Measurements from ENCODE around the gene KCNJ10.
A peak's percentile ranks its signal among the peaks of the same experiment; 100 is the strongest.

KCNJ10 gene

DNA sequence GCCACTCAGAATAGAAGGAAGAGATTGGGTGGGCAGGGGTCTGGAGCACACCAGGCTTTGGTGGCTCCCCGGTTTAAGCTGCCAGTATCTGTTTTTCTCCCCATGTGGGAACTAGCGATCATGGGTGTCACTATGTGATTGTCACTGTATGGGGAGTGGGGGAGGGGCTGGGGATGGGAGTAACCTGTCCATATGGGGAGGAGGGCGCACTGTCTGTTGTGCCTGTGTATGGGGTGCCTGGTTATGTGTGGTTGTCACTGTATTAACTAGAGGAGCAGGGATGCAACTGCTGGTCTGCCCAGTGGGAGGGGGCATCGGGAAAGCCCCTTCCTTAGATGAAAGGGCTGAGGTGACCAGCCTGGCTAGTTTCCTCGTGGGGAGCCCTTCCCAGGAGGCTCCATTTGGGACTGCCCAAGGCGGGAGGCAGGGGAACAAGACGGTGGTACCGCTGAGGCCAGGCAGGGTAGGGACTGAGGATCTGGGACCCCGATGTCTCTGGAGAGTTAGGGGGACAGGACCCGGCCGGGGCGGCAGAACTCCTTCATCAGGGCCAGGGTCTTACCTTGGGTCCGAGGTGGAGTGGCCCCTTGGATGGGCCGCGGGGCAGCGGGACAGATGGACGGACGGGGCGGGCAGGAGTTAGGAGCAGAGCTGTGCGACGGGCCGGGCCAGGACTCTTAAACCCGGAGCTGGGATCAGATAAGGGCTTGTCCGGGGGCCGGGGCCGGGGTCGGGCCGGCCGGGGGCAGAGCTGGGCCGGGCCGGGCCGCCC lies at the start of gene KCNJ10:
KCNJ10 (minus strand) TSS at position 701 of the 772 bp plus-strand sequence. CDS start 27,628 bp downstream, outside the sequence.
- peak within 1 kb of the TSS; percentile 37; the same call in 1 of the 2 replicates for H3K27ac ChIP-seq
- TF ChIP-seq, protein P1, sequence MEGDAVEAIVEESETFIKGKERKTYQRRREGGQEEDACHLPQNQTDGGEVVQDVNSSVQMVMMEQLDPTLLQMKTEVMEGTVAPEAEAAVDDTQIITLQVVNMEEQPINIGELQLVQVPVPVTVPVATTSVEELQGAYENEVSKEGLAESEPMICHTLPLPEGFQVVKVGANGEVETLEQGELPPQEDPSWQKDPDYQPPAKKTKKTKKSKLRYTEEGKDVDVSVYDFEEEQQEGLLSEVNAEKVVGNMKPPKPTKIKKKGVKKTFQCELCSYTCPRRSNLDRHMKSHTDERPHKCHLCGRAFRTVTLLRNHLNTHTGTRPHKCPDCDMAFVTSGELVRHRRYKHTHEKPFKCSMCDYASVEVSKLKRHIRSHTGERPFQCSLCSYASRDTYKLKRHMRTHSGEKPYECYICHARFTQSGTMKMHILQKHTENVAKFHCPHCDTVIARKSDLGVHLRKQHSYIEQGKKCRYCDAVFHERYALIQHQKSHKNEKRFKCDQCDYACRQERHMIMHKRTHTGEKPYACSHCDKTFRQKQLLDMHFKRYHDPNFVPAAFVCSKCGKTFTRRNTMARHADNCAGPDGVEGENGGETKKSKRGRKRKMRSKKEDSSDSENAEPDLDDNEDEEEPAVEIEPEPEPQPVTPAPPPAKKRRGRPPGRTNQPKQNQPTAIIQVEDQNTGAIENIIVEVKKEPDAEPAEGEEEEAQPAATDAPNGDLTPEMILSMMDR (conservative IDR thresholded peaks at IDR 0.05) = no peak

DNA sequence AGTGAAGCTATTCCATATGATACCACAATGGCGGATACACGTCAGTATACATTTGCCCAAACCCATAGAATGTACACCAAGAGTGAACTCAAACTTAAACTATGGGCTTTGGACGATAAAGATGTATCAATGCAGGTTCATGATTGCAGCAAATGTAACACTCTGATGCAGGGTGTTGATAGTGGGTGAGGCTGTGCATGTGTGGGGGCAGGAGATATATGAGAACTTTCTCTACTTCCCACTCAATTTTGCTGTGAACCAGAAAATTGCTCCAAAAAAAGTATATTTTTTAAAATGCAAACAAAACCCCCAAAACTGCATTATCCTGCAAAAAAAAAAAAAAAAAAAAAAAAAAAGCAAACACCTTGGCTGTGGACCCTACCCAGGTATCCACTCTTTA lies 49.0 kb upstream of the KCNJ10 start:
- TF ChIP-seq, protein P1 (conservative IDR thresholded peaks at IDR 0.05) = no peak
- no peak overlapping the region for H3K27ac ChIP-seq

DNA sequence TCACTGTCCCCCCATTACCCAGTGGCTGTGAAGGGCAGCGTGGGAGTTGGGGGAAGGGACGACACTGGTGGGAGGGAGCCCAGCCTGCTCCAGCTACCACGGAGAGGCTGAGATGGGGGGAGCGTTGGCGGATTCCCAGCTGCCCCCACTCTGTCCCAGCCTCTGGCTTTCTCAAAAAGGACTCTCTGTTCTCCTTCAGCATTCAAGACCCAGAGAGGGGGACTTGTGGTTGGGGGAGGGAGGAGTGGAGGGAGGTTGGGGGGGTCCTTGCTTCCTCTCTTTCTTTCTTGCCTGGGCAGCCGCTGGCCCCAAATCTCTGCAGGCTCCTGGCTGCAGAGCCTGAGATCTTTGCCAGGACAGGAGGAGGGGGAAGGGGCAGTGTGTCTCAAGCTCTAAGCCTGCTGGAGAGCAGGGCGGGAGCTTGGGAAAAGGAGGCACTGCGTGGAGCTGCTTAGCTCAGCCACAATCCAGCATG lies 47.8 kb upstream of the KCNJ10 start:
- no peak overlapping the region for H3K27ac ChIP-seq
- TF ChIP-seq, protein P1 (conservative IDR thresholded peaks at IDR 0.05) = no peak

DNA sequence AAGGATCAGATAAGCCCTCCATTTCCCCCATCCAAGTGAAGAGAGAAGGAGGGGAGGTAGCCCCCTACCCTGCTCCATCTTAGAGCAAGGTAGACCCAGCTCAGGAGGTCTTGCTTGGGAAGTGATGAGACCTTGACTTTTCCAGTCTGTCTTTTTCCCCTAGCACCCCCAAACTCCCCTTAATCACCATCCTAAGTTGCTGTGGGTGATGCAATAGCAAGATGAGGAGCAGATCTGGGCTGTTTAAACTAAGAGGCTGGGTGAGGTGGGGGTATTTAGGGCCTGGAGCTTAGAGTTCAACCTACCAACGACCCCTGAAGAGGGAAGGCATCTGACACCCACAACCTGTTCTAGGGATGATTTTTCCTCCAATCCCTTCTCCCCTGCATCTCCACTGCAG lies 47.3 kb upstream of the KCNJ10 start:
- H3K27ac ChIP-seq = no peak overlapping the region
- TF ChIP-seq, protein P1 (conservative IDR thresholded peaks at IDR 0.05) = no peak

DNA sequence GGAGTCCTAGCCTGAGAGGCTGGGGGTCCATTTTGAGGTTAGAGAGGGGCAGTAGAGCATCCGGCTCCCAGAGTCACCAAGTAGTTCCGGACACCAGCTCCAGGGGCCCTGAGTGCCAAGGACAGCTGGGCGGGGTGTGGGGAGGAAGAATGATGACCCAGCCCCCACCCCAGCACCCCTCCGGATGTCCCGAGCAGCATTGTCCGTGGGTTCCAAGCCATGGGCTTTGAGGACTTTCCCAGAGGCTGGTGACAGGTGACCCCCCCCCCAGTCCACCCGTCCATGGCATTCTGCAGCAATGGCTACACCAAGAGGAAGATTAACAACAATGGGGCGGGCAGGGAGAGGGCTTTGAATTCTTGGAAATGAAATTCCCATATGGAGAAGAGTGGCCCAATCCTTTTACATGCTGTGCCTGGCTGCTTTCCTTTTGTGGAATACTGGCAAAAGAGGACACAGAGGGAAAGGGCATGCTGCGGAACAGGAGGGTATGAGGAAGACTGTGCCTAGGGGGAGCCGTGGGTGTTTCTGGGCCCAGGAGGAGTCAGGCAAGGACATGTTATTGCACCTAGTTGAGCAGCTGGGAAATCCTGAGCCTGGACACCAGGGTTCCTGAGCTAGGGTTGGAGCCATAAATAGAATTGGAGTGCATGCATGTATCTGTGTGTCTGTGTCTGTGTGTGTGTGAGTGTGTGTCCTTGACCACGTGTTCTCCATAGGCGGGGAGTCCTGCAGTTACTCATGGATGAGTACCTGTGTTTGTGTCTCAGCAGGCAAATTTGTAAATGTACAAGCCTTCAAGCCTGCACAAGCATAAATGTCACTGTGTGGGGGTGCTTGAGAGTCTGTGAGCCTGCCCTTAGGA lies 46.6 kb upstream of the KCNJ10 start:
- H3K27ac ChIP-seq = no peak overlapping the region
- TF ChIP-seq, protein P1 (conservative IDR thresholded peaks at IDR 0.05) = no peak

DNA sequence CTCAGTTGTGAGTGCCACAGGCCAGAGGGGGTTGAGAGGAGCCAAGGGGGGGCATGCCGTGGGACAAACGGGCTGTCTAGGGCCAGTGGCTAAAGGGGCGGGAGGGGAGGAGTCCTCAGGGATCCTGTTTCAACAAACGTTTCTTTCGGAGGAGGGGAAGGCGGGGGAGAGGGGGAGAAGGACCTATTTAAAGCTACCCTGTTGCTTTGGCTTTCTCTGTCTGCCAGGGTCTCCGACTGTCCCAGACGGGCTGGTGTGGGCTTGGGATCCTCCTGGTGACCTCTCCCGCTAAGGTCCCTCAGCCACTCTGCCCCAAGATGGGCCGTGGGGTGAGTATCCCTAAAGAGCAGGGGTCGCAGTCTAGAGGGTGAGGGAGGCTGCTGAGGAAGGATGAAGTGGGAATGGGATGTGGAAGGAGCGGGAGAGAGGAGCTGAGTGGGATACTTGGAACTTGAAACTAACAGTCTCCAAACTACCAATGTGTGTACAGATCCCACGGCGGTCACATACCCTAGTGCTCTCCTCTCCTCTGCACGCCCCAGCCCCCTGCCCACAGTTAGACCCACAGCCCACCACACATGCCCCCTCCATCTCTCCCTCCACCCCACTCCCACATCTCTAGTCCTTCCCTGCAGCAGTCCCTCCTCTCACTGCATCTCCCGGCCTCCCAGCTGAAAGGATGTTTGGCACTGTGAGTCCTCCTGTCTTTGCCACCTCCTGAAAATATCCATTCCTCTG lies 45.8 kb upstream of the KCNJ10 start, which contains the start of gene ATP1A2:
ATP1A2 (plus strand) TSS at position 215 of the 738 bp plus-strand sequence; CDS start at position 318, 103 bp downstream.
- H3K27ac ChIP-seq = no peak within 1 kb of the TSS
- TF ChIP-seq, protein P1 (conservative IDR thresholded peaks at IDR 0.05) = no peak

Data from VCaP (cell line).